Breast epithelium (tissue), 3 donors: ENCODE data around the gene MRAP.
A peak's percentile ranks its signal among the peaks of the same experiment; 100 is the strongest.

Experiments used
- CTCF ChIP-seq, 3 donors: fragments of 450-650 bp; IDR thresholded peaks; one replicate each; pipeline ENCODE4 v1.5.1; 2016 to 2017; ENCODE audit warnings: antibody characterized with exemption in 3 of 3, mild to moderate bottlenecking in 3 of 3, moderate library complexity in 3 of 3
- POLR2A ChIP-seq: fragments of 450-650 bp; IDR thresholded peaks from one replicate; pipeline ENCODE4 v1.6.1; 2016; ENCODE audit warnings: antibody characterized with exemption, mild to moderate bottlenecking, moderate library complexity
- POLR2AphosphoS5 ChIP-seq, 3 donors: sonication (generic); formaldehyde crosslinking; IDR thresholded peaks; one replicate each; pipeline ENCODE4 v1.6.1; 2017; ENCODE audit warnings: antibody characterized with exemption in 3 of 3

- TF ChIP-seq CTCF (IDR thresholded peaks at IDR 0.05) (no peak), POLR2AphosphoS5 (IDR thresholded peaks at IDR 0.05) (peak in 1 of 3 donors; percentile 72), POLR2A (no peak)
Observed at GRCh38 chr21:32329331-32329730, 30.7 kb downstream of the MRAP start.
